Lower leg skin (tissue), 4 donors: ENCODE measurements around the gene WNT7A. TPM values are rescaled to one million over a fixed set of nuclear protein-coding genes. Genes with fewer than 3 reads are reported as not detected.

ENCODE experiments used
- DNase-seq, 2 donors: peaks; one replicate each; pipeline ENCODE4 v3.0.0-alpha.2; 2019; ENCODE audit warnings: low spot score in 2 of 2
- H3K4me3 ChIP-seq: fragments of 200-600 bp; sonication (generic); 2 replicates; pipeline ENCODE4 v1.5.1; 2017; ENCODE audit warnings: mild to moderate bottlenecking, low read depth; ENCODE audit not compliant: poor library complexity, severe bottlenecking
- POLR2A ChIP-seq, 2 donors: fragments of 450-650 bp; IDR thresholded peaks; one replicate each; pipeline ENCODE4 v1.6.1; 2016 to 2017; ENCODE audit warnings: antibody characterized with exemption in 2 of 2, mild to moderate bottlenecking in 1 of 2, moderate library complexity in 1 of 2
- WGBS, 2 donors: methylation state at CpG; one replicate each; pipeline ENCODE4 v1.1.5; 2018; 5-methylcytosine and 5-hydroxymethylcytosine counted together
- intact Hi-C: fragments of 100-400 bp; cut with DNase I; formaldehyde crosslinking; loops from one replicate; pipeline ENCODE4 v1.15.0; 2023; ENCODE audit warnings: low total_unique reads
- total RNA-seq, 4 donors: library from RNA; depleted of rRNA; stranded (reverse); fragments of >200 nt; gene quantifications; one replicate each; pipeline ENCODE4 v1.1.0, GENCODE V29; 2016
- TF ChIP-seq, protein P1 (sequence below), 3 donors: fragments of 450-650 bp; IDR thresholded peaks; one replicate each; pipeline ENCODE4 v1.5.1; 2016; ENCODE audit warnings: antibody characterized with exemption in 3 of 3, mild to moderate bottlenecking in 3 of 3, moderate library complexity in 2 of 3

WNT7A gene
- total RNA-seq, 4 donors from 2014 or later, result 0.49 to 2.4 (median 0.68) TPM

GRCh38 chr3:13823692-13824091 lies 56.2 kb downstream of the WNT7A start:
- no peak for DNase-seq
- TF ChIP-seq, protein P1, sequence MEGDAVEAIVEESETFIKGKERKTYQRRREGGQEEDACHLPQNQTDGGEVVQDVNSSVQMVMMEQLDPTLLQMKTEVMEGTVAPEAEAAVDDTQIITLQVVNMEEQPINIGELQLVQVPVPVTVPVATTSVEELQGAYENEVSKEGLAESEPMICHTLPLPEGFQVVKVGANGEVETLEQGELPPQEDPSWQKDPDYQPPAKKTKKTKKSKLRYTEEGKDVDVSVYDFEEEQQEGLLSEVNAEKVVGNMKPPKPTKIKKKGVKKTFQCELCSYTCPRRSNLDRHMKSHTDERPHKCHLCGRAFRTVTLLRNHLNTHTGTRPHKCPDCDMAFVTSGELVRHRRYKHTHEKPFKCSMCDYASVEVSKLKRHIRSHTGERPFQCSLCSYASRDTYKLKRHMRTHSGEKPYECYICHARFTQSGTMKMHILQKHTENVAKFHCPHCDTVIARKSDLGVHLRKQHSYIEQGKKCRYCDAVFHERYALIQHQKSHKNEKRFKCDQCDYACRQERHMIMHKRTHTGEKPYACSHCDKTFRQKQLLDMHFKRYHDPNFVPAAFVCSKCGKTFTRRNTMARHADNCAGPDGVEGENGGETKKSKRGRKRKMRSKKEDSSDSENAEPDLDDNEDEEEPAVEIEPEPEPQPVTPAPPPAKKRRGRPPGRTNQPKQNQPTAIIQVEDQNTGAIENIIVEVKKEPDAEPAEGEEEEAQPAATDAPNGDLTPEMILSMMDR (IDR thresholded peaks at IDR 0.05), result no peak
- no peak overlapping the region for H3K4me3 ChIP-seq
- WGBS, 2 donors, result 83 to 87% methylated on average over 3 of the region's 3 CpGs
- intact Hi-C loops, result no loop called here

GRCh38 chr3:13822871-13823585 lies 56.8 kb downstream of the WNT7A start:
- intact Hi-C loops, result no loop called here
- 83 to 85% methylated on average over 8 of the region's 8 CpGs for WGBS, 2 donors
- no peak for DNase-seq
- TF ChIP-seq POLR2A (IDR thresholded peaks at IDR 0.05), result no peak
- TF ChIP-seq, protein P1 (IDR thresholded peaks at IDR 0.05), result no peak
- H3K4me3 ChIP-seq, result no peak overlapping the region

DNA sequence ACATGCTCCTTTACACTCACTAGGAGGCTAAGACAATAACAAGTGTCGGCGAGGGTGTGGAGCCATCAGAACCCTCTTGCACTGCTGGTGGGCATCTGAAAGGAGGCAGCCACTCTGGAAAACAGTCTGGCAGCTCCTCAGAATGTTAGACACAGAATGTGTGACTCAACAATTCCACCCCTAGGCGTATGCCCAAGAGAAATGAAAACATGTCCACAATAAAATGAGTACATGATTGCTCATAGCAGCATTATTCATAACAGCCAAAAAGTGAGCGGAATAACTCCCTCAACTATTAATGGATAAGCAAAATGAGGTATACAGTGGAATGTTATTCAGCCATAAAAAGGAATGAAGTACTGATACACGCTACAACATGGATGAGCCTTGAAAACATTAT lies 57.8 kb downstream of the WNT7A start:
- no peak for DNase-seq
- intact Hi-C loops, result no loop called here
- H3K4me3 ChIP-seq, result no peak overlapping the region
- TF ChIP-seq, protein P1 (IDR thresholded peaks at IDR 0.05), result no peak
- TF ChIP-seq POLR2A (IDR thresholded peaks at IDR 0.05), result no peak
- 68 to 77% methylated on average over 5 of the region's 5 CpGs for WGBS, 2 donors

DNA sequence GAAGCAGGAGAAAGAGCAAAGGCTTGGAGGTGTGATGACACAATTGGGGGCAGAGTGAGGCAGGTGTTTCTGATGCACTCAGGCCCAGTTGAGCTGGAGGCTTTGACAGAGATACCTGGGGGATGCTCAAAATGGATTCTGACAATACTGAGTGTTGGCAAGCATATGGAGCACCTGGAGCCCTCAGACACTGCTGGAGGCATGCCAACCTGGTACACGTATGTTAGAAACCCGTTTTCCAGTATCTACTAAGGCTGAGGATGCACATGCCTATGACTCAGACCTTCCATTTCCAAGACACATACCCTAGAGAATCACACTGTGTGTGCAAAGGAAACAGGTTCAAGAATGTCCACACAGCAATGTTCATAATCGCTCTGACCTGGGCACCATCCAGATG lies 58.7 kb downstream of the WNT7A start:
- WGBS, 2 donors, result 51 to 52% methylated on average over 3 of the region's 3 CpGs
- intact Hi-C loops, result no loop called here
- no peak overlapping the region for H3K4me3 ChIP-seq
- no peak for DNase-seq
- TF ChIP-seq, protein P1 (IDR thresholded peaks at IDR 0.05), result no peak
- TF ChIP-seq POLR2A (IDR thresholded peaks at IDR 0.05), result no peak

DNA sequence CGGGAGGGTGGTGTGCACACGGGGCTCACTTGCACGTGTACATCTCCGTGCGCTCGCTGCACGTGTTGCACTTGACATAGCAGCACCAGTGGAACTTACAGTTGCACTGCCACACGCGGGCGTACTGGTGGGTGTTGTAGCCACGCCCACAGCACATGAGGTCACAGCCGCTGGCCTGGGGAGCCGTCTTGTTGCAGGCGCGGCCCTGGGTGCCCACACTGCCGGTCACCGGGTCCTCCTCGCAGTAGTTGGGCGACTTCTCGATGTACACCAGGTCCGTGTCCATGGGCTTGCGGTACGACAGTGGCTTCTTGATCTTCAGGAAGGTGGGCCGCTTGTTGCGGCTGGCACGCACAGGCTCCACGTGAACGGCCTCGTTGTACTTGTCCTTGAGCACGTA lies 61.0 kb downstream of the WNT7A start:
- intact Hi-C loops, result no loop called here
- DNase-seq, result no peak

More for the DNA sequence above, 61.0 kb downstream of the WNT7A start:
- 82 to 85% methylated on average over 23 to 30 of the region's 30 CpGs for WGBS, 2 donors
- no peak for TF ChIP-seq POLR2A (IDR thresholded peaks at IDR 0.05)
- TF ChIP-seq, protein P1 (IDR thresholded peaks at IDR 0.05), result no peak
- H3K4me3 ChIP-seq, result no peak overlapping the region
